Loucy (cell line): ENCODE data around the gene ZNRF2.
"Not testable (repeated sequence)": the region's sequence is repeated elsewhere in the genome, so short reads cannot be mapped to it uniquely, and the experiment has no call there.

ENCODE experiments used
- CTCF ChIP-seq: fragments of 200-600 bp; sonication (generic); conservative IDR thresholded peaks from 2 replicates; pipeline ENCODE4 v1.5.1; 2014; ENCODE audit warnings: mild to moderate bottlenecking, antibody characterized with exemption, low read length
- EZH2phosphoT487 ChIP-seq: fragments of 200-600 bp; IDR thresholded peaks from 2 replicates; pipeline ENCODE4 v1.6.1; 2018; ENCODE audit warnings: antibody characterized with exemption, mild to moderate bottlenecking, moderate library complexity, borderline replicate concordance

DNA sequence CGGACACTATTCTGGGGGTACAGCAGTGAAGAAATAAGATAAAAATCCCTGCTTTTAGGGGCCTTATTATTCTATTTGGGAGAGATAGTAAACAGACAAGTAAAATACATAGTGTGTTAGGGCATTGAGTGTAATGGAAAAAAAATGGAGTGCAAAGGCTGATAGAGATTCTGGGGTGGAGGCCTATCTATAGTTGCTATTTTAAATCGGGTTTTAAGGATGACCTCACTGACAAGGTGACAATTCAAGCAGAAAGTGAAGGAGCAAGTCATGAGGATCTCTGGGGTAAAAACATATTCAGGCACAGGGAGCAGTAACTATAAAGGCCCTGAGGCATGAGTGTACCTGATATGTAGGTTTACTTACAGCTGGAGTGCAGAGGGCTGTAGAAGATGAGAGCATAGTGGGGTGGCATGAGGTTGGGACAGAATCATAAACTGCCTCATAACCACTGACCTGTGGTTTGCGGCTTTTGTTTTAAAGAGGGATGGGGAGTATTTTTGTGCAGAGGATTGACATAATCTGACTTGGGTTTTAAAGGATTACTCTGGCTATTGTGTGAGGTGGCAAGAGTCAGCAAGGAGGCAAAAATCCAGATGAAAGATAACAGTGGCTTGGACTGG is 8.1 kb downstream of the ZNRF2 start:
- TF ChIP-seq CTCF, EZH2phosphoT487: not testable (repeated sequence)
